Dermis microvascular lymphatic vessel endothelial cell (primary cell): ENCODE measurements around the gene ADA. TPM values are rescaled to one million over a fixed set of nuclear protein-coding genes. Genes with fewer than 3 reads are reported as not detected.
"Not testable (repeated sequence)": the region's sequence is repeated elsewhere in the genome, so short reads cannot be mapped to it uniquely, and the experiment has no call there.

Source experiments
- DNase-seq, 2 donors: peaks; one replicate each; pipeline versions ENCODE4 v3.0.0 to v3.0.0-alpha.2; 2010; ENCODE audit warnings: low read depth in 2 of 2
- total RNA-seq: library from RNA; depleted of rRNA; stranded (reverse); fragments of >200 nt; gene quantifications from 2 replicates; pipeline ENCODE4 v1.2.1, GENCODE V29; 2014

ADA gene
- total RNA-seq, 1 donor from 2014 or later: 22.9 TPM

- peak in 1 of 2 donors; percentile 32 for DNase-seq
Measured at GRCh38 chr20:44600758-44601201, 50.7 kb downstream of the ADA start.

GRCh38 chr20:44600301-44600700 lies 51.2 kb downstream of the ADA start:
- DNase-seq: no peak

DNA sequence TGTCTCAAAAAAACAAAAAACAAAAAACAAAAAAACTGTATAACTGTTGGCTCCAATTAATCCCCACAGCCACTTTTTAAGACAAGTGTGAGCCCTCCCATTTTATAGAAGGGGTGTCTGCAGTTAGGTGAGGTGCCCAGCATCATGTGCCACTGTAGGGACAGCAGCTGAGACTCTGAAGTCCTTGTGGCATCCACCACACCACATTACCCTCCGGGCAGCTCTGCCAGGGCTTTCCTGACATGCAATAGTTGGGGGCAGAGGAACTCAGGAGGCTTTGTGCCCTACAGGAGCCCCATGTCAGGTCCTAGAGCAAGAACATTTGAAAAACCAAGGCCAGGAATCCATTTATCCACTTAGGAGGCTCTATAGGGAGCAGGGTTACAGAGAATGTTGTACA lies 51.8 kb downstream of the ADA start:
- DNase-seq: no peak

DNA sequence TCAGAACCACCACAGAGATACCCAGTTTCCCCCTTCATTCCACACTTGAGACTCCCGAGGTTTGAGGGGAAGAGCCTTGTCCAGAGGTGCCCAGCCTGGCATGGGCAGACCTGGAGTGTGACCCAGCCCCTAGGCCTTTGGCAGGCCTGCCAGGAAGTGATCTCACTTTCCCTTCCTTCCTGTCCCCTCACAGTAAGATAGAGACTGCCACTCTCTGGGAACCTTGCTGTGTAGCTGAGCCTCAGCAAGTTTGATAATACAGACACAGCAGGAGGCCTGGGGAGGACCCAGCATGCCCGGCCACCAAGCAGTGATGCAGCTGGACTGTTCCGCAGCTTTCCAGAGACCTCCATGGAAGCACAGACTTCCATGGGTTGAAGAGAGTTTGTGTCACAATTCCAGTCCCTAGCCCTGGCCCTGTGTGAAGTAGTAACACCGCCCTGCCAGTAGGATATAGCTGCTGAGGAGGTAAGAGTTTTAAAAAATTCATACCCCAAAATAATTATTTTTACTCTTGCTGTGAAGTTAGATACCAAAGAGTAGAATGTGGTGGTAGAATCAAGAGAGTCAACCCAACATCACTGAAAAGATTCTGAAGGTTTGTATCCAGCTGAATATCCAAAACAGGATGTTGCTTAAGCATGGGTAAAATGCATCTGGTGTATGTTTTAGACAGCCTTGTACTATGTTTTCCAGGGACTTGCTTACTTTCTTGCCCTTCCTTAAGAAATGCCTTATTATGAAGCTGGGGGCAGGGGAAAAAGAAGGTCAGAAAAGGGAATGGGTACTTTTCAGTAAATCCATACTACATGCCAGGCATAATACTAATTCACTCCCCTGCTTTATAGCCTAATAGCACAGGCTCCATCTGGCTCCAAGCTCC lies 52.8 kb downstream of the ADA start:
- peak; percentile 58 to 76 for DNase-seq

- peak in 1 of 2 donors; percentile 27 for DNase-seq
Measured at GRCh38 chr20:44597930-44598329, 53.6 kb downstream of the ADA start.

- DNase-seq: peak in 1 of 2 donors; percentile 27
Measured at GRCh38 chr20:44597516-44597915, 54.0 kb downstream of the ADA start.

DNA sequence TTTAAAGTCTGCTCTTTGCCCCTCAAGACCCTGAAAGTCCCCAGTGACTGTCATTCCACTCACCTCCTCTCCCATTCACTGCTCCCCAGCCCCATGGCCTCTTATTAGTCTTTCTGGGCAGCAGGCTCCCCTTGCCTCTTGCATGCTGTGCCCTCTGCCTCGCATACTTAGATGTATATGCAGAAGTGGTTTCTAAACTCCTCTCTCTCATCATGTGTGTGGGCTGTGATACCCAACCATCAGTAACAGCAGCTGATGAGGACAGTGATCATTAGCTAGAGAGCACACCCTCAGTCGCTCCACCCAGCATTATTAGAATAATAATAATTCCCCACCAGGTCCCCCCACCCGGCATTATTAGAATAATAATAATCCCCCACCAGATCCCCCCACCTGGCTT lies 54.6 kb downstream of the ADA start:
- DNase-seq: no peak

DNA sequence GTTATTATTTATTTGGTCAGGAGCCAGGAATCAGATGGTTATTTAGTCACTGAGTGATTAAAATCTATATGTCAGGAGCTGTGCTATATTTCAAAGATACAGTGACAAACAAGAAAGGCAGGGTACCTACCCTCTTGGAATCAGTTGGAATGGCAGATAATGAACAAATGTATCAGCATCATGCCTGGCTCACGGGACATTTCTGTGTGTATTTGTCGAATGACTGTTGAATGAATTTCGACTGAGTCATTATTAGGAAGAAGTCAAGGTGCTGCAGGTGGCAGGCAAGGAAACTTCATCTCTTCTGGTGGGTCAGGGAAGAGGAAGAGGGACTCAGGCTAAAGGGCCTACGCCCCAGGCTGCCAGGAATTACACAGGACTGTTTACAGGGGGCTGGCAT lies 55.5 kb downstream of the ADA start:
- no peak for DNase-seq

DNA sequence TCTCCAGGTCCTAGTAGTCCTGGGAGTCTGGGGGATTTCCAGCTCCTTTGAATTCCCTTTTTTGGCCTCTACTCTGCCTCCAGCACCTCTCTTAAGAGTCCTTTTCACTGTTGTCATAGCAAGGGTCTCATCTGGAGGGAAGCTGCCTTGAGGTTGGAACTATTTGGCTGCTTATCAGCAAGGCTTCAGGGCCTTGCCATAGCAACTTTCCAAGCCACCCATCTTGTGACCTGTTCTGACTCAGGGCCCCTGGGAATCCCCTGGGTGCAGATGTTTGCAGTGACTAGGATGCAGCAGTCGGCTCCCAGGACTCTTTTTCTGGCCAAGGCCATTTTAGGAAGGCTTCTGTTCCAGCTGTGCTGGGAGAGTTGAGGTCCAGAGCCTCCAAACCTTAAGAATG lies 56.8 kb downstream of the ADA start:
- DNase-seq: peak in 1 of 2 donors; percentile 42

GRCh38 chr20:44593751-44594150 lies 57.7 kb downstream of the ADA start:
- DNase-seq: no peak

- no peak for DNase-seq
Measured at GRCh38 chr20:44592366-44592765, 59.1 kb downstream of the ADA start.

DNA sequence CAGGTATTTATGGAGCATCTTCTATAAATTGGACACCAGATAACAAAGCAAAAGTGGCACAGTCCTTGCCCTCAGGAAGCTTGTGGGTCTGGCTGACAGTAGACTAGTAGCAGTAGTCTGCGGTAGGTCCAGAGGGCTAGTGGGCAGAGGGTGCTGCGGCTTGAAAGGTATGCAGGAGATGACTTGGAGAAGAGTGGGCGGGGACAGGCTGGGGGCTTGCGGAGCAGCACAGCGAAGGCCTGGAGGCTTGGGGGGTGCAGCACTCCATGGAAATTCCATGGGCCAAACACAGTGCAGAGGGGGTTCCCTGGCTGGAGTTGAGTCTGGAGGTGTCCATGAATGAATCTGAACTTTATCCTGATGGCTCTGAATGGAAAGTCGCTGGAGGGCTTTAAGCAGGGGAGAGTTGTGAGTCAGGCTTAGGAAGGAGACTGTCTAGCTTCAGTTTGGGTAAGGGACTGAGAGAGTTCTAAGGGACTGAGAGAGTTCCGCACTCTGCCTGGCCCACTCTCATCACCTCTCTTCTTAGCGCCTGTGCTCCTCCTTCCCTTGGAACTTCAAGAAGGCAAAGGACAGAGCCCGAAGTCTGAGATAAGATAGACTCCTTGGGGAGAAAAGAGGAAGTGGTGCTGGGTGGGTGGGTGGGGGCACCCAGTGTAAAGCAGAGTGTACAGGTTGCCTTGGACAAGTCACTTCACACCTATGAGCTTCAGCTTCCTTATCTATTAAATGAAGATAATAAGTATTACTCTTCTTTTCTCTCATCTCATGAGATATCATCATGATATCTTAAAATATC lies 60.3 kb downstream of the ADA start:
- DNase-seq: no peak

GRCh38 chr20:44589537-44589936 lies 62.0 kb downstream of the ADA start:
- DNase-seq: peak in 1 of 2 donors; percentile 39

- DNase-seq: not testable (repeated sequence)
Measured at GRCh38 chr20:44588321-44588720, 63.2 kb downstream of the ADA start.

DNA sequence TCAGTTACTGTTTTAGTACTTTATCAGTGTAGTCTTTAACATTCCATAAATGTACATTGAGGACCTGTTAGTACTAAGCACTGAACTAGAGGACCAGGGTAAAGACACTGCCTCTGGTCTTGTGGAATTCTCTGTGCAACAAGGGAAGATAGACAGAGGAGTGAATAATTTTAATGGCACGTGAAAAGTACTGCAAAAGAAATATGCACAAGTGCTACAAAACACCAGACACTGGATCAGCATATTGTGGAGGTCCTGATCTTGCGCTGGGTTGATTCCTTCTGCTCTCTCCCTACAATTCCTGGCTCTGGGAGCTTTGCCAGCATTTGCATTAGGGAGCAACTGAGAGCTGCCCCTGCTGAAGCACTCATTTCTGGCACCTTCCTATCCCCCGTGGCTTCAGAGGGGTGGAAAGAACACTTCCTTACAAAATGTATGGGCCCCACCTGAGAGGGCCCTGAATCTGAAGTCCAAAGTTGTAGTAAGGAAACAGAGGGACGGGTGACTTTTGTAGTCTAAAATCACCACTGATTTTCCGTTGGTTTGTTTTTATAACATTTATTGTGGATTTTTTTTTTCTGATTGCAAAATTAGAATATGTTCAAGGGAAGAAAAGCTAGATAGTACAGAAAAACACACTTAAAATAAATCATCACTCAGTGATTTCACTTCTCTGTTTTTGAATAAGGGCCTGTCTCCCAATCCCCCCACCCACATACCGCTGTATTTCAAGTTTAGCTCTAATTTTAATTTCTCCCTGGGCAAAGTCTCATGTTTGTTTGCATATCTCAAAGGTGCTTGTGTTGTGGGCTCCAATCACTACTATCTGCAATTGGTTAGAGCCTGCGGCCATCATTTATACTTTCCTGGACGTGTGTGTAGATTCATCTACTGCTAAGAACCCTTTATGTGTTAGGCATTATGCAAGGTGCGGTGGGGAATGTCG lies 64.2 kb downstream of the ADA start:
- DNase-seq: no peak

- no peak for DNase-seq
Measured at GRCh38 chr20:44586289-44586911, 65.1 kb downstream of the ADA start.

- no peak for DNase-seq
Measured at GRCh38 chr20:44585057-44585963, 66.2 kb downstream of the ADA start.

DNA sequence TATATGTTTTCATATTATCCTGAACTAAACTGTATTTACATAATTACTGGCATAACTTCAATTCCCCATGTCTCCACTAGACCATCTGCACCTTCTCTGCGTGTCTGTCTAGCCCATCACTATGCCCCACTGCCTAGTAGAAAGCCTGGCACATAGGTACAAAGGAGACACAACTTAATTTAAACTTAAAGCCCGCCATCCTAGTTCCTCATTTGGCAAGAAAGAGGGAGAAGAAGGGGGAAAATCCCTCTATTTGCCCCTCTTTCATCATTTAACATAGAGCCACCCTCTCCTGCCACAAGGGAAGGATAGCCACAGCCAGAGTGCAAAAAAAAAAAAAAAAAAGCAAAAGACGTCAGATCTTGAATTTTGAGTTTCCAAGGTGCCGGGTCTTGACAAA lies 67.3 kb downstream of the ADA start:
- DNase-seq: no peak

- no peak for DNase-seq
Measured at GRCh38 chr20:44583157-44583556, 68.3 kb downstream of the ADA start.
